Ishikawa (cell line): ENCODE results near the gene HAPLN2.

ENCODE experiments used
- CREB1 ChIP-seq: IDR thresholded peaks from 2 replicates; pipeline ENCODE4 v1.6.1; 2012; ENCODE audit warnings: low read depth
- EP300 ChIP-seq: IDR thresholded peaks from 2 replicates; pipeline ENCODE4 v1.6.1; 2012; ENCODE audit warnings: borderline replicate concordance
- RAD21 ChIP-seq: IDR thresholded peaks from 2 replicates; pipeline ENCODE4 v1.6.1; 2012; ENCODE audit warnings: low read depth
- TCF12 ChIP-seq: IDR thresholded peaks from 2 replicates; pipeline ENCODE4 v1.6.1; 2012; ENCODE audit warnings: low read depth
- TEAD4 ChIP-seq: IDR thresholded peaks from 2 replicates; pipeline ENCODE4 v1.6.1; 2012
- YY1 ChIP-seq: IDR thresholded peaks from 2 replicates; pipeline ENCODE4 v1.6.1; 2012; ENCODE audit warnings: low read depth
- TF ChIP-seq, protein P1 (sequence below): IDR thresholded peaks from 2 replicates; pipeline ENCODE4 v1.6.1; 2012; ENCODE audit warnings: low read depth, mild to moderate bottlenecking
- TF ChIP-seq, protein P2 (sequence below): IDR thresholded peaks from 2 replicates; pipeline ENCODE4 v1.6.1; 2012
- TF ChIP-seq, protein P3 (sequence below): IDR thresholded peaks from 2 replicates; pipeline ENCODE4 v1.6.1; 2012

DNA sequence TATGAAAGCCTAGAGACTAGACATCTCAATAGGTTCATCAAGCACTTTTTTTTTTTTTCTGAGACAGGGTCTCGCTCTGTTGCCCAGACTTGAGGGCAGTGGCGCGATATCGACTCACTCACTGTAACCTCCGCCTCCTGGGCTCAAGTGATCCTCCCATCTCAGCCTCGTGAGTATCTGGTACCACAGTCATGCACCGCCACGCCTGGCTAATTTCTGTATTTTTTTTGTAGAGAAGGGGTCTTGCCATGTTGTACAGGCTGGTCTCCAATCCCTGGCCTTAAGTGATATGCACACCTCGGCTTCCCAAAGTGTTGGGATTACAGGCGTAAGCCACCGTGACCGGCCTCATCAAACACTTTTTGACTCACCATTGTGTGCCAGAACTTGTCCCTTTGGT lies 17.3 kb upstream of the HAPLN2 start:
- TF ChIP-seq EP300, result no peak
- TF ChIP-seq, protein P1, sequence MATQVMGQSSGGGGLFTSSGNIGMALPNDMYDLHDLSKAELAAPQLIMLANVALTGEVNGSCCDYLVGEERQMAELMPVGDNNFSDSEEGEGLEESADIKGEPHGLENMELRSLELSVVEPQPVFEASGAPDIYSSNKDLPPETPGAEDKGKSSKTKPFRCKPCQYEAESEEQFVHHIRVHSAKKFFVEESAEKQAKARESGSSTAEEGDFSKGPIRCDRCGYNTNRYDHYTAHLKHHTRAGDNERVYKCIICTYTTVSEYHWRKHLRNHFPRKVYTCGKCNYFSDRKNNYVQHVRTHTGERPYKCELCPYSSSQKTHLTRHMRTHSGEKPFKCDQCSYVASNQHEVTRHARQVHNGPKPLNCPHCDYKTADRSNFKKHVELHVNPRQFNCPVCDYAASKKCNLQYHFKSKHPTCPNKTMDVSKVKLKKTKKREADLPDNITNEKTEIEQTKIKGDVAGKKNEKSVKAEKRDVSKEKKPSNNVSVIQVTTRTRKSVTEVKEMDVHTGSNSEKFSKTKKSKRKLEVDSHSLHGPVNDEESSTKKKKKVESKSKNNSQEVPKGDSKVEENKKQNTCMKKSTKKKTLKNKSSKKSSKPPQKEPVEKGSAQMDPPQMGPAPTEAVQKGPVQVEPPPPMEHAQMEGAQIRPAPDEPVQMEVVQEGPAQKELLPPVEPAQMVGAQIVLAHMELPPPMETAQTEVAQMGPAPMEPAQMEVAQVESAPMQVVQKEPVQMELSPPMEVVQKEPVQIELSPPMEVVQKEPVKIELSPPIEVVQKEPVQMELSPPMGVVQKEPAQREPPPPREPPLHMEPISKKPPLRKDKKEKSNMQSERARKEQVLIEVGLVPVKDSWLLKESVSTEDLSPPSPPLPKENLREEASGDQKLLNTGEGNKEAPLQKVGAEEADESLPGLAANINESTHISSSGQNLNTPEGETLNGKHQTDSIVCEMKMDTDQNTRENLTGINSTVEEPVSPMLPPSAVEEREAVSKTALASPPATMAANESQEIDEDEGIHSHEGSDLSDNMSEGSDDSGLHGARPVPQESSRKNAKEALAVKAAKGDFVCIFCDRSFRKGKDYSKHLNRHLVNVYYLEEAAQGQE, result no peak
- TF ChIP-seq TCF12, result no peak
- TF ChIP-seq CREB1, result no peak
- TF ChIP-seq YY1, result no peak
- TF ChIP-seq, protein P2, sequence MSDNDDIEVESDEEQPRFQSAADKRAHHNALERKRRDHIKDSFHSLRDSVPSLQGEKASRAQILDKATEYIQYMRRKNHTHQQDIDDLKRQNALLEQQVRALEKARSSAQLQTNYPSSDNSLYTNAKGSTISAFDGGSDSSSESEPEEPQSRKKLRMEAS, result no peak
- no peak for TF ChIP-seq TEAD4
- no peak for TF ChIP-seq RAD21
- TF ChIP-seq, protein P3, sequence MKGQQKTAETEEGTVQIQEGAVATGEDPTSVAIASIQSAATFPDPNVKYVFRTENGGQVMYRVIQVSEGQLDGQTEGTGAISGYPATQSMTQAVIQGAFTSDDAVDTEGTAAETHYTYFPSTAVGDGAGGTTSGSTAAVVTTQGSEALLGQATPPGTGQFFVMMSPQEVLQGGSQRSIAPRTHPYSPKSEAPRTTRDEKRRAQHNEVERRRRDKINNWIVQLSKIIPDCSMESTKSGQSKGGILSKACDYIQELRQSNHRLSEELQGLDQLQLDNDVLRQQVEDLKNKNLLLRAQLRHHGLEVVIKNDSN, result no peak
